ENCODE results near the gene WDTC1. TPM values are rescaled to one million over a fixed set of nuclear protein-coding genes. Genes with fewer than 3 reads are reported as not detected.

WDTC1 gene
- total RNA-seq, 1 donor from 2014 or later: 24.7 TPM

GRCh38 chr1:27335506-27336422 is 101.3 kb downstream of the WDTC1 start:
- TF ChIP-seq, protein P1, sequence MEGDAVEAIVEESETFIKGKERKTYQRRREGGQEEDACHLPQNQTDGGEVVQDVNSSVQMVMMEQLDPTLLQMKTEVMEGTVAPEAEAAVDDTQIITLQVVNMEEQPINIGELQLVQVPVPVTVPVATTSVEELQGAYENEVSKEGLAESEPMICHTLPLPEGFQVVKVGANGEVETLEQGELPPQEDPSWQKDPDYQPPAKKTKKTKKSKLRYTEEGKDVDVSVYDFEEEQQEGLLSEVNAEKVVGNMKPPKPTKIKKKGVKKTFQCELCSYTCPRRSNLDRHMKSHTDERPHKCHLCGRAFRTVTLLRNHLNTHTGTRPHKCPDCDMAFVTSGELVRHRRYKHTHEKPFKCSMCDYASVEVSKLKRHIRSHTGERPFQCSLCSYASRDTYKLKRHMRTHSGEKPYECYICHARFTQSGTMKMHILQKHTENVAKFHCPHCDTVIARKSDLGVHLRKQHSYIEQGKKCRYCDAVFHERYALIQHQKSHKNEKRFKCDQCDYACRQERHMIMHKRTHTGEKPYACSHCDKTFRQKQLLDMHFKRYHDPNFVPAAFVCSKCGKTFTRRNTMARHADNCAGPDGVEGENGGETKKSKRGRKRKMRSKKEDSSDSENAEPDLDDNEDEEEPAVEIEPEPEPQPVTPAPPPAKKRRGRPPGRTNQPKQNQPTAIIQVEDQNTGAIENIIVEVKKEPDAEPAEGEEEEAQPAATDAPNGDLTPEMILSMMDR (conservative IDR thresholded peaks at IDR 0.05; ENCODE audit: low read depth, low read length): no peak
- no peak for DNase-seq (ENCODE audit: low read depth)
- no peak overlapping the region for H3K4me3 ChIP-seq (ENCODE audit: low read depth, low read length)

GRCh38 chr1:27336756-27337155 is 102.3 kb downstream of the WDTC1 start:
- TF ChIP-seq, protein P1 (conservative IDR thresholded peaks at IDR 0.05; ENCODE audit: low read depth, low read length): no peak
- DNase-seq (ENCODE audit: low read depth): no peak
- H3K4me3 ChIP-seq (ENCODE audit: low read depth, low read length): no peak overlapping the region

DNA sequence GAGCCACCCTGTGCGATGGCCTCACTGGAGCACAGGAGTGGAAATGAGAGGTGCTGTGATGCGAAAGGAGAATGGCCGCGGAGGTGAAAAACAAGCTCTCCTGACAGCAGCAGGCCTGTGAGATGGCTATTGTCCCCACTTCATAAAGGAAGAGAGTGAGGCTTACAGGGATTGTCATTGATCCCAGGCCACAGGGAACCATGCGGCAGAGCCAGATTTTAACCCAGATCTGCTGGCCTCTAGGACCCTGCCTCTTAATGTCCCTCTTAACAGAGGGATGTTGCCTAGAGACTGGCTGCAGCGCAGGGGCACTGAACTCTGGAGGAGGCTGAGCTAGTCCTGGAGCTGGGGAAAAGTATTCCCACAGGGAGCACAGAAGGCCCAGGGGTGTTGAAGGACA is 104.3 kb downstream of the WDTC1 start:
- no peak for DNase-seq (ENCODE audit: low read depth)

DNA sequence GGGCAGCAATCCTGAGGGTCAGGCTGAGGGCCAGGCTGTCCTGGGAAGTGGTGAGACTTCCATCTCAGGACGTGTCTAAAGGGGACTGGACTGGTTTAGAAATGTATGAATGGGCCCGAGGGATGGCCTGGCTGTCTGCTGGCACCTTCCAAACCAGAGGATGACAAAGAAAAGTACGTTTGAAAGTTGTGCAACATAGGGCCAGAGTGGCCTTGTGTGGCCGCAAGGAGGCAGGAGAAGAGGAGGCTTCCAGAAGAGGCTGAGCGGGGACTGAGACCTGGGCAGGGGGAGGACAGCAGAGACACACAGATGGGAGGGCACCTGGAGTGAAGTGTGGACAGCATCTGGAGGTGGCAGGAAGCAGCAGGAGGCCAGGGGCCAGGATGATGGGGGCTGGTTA is 104.8 kb downstream of the WDTC1 start:
- TF ChIP-seq, protein P1 (conservative IDR thresholded peaks at IDR 0.05; ENCODE audit: low read depth, low read length): no peak
- no peak overlapping the region for H3K4me3 ChIP-seq (ENCODE audit: low read depth, low read length)
- no peak for DNase-seq (ENCODE audit: low read depth)

More for the DNA sequence above, 104.3 kb downstream of the WDTC1 start:
- TF ChIP-seq, protein P1 (conservative IDR thresholded peaks at IDR 0.05; ENCODE audit: low read depth, low read length): no peak
- H3K4me3 ChIP-seq (ENCODE audit: low read depth, low read length): no peak overlapping the region

- no peak for DNase-seq (ENCODE audit: low read depth)
- TF ChIP-seq, protein P1 (conservative IDR thresholded peaks at IDR 0.05; ENCODE audit: low read depth, low read length): no peak
- H3K4me3 ChIP-seq (ENCODE audit: low read depth, low read length): peak within 1 kb of the TSS; percentile 44
Observed at GRCh38 chr1:27341525-27342252, 107.3 kb downstream of the WDTC1 start, which contains the start of gene SYTL1. TSS of gene SYTL1 (plus strand) at chr1:27342022. CDS start at chr1:27345335, 3,313 bp downstream.

DNA sequence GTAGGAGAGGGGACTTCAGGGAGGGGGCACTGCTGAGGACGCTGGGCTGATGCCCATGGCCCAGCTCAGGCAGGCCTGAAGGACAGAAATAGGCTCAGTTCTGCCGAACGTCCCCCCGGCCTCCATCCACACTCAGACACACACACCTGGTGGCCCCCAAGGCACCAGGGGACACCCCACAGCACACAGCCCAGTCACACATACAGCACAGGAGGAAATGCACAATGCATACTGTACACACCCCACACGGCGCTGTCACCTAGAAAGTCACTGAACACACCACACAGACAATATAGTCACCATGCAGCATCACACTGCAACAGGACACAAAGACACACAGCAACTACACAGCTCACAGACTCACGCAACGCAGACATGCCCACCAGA is 108.0 kb downstream of the WDTC1 start:
- peak overlapping the region; percentile 44 for H3K4me3 ChIP-seq (ENCODE audit: low read depth, low read length)

More for the DNA sequence above, 108.0 kb downstream of the WDTC1 start:
- TF ChIP-seq, protein P1 (conservative IDR thresholded peaks at IDR 0.05; ENCODE audit: low read depth, low read length): no peak
- no peak for DNase-seq (ENCODE audit: low read depth)
